HepG2 (cell line): ENCODE results near the gene REM2. TPM values are rescaled to one million over a fixed set of nuclear protein-coding genes. Genes with fewer than 3 reads are reported as not detected.

ENCODE experiments used
- ATAC-seq: fragments of 200-7000 bp; cut with Tn5 transposase; 3 replicates; pipeline ENCODE4 v1.9.1; 2020; ENCODE audit warnings: mild to moderate bottlenecking, moderate library complexity
- BruUV-seq: library from RNA; stranded (reverse); fragments of 400-500 nt; replicated peaks from 2 replicates; lab custom pipeline; 2021; lab: Mats Ljungman, UMichigan
- CTCF ChIA-PET: fragments of 300-600 bp; formaldehyde crosslinking; extraction: SDS; loops from one replicate; lab custom pipeline; 2021; ENCODE audit warnings: low total read pairs, inconsistent platforms, low intra/inter-chr PET ratio; lab: Yijun Ruan, JAX
- POLR2A ChIA-PET: fragments of 350-600 bp; sonication (Branson Sonifier 250); formaldehyde crosslinking; loops from one replicate; lab custom pipeline; 2020; ENCODE audit warnings: antibody characterized with exemption, inconsistent platforms; lab: Yijun Ruan, JAX
- DNase-seq: peaks from one replicate; pipeline ENCODE4 v3.0.0-alpha.2; 2015; ENCODE audit warnings: low spot score
- FAIRE-seq: peaks from 3 replicates; lab custom pipeline; 2011; peaks lifted over from hg19 to GRCh38; lab: Jason Lieb, UNC
- H2AFZ ChIP-seq: one replicate; pipeline ENCODE4 v1.6.1; 2011; ENCODE audit warnings: low read length, inconsistent platforms
- H3K27ac ChIP-seq: fragments of 300-600 bp; 3 replicates; pipeline ENCODE4 v1.8.0; 2011; ENCODE audit warnings: mixed run types, mild to moderate bottlenecking, mixed read lengths, low read length, inconsistent platforms; ENCODE audit not compliant: insufficient read depth; ENCODE audit errors: extremely low read length
- H3K27me3 ChIP-seq, 2 experiments: fragments of 200-600 bp in 1 of 2; 2 replicates in 1 of 2; 3 replicates in 1 of 2; pipeline versions ENCODE4 v1.6.0 to v1.8.0; 2011; ENCODE audit warnings: low read length in 2 of 2, mild to moderate bottlenecking in 2 of 2, moderate library complexity in 2 of 2, inconsistent platforms in 1 of 2; ENCODE audit not compliant: insufficient read depth in 2 of 2, control insufficient read depth in 1 of 2
- H3K36me3 ChIP-seq, 2 experiments: fragments of 200-600 bp in 1 of 2; replicated peaks in 1 of 2; 2 replicates in 1 of 2; 3 replicates in 1 of 2; pipeline versions ENCODE4 v1.5.1 to v1.8.0; 2011; ENCODE audit warnings: low read length in 2 of 2, inconsistent platforms in 1 of 2; ENCODE audit not compliant: insufficient read depth in 2 of 2, control insufficient read depth in 1 of 2
- H3K4me1 ChIP-seq: 2 replicates; pipeline ENCODE4 v1.5.1; 2012; ENCODE audit warnings: low read length, inconsistent platforms; ENCODE audit not compliant: insufficient read depth
- H3K4me2 ChIP-seq: 2 replicates; pipeline ENCODE4 v1.6.0; 2011; ENCODE audit warnings: low read depth, low read length, inconsistent platforms
- H3K4me3 ChIP-seq, 3 experiments: fragments of 200-600 bp in 1 of 3; sonication (generic), shearing (Covaris generic) in 1 of 3; replicated peaks in 1 of 3; 2 replicates each; pipeline ENCODE4 v1.5.1; 2011 to 2016; ENCODE audit warnings: low read length in 3 of 3, inconsistent platforms in 2 of 3, low read depth in 2 of 3, mild to moderate bottlenecking in 2 of 3, control low read depth in 1 of 3, mixed read lengths in 1 of 3; ENCODE audit not compliant: insufficient read depth in 1 of 3
- H3K79me2 ChIP-seq: one replicate; pipeline ENCODE4 v1.6.1; 2011; ENCODE audit warnings: low read length, inconsistent platforms; ENCODE audit not compliant: insufficient read depth
- H3K9ac ChIP-seq: 2 replicates; pipeline ENCODE4 v1.6.0; 2011; ENCODE audit warnings: mild to moderate bottlenecking, low read depth, low read length, inconsistent platforms; ENCODE audit not compliant: insufficient read depth
- H3K9me3 ChIP-seq: 2 replicates; pipeline ENCODE4 v1.5.1; 2012; ENCODE audit warnings: mild to moderate bottlenecking, low read length
- H4K20me1 ChIP-seq: 2 replicates; pipeline ENCODE4 v1.6.0; 2011; ENCODE audit warnings: inconsistent platforms, mild to moderate bottlenecking, low read length, moderate library complexity; ENCODE audit not compliant: insufficient read depth
- ARNTL ChIP-seq: sonication (generic); formaldehyde crosslinking; IDR thresholded peaks from 2 replicates; pipeline ENCODE4 v1.4.0; 2020; ENCODE audit warnings: mild to moderate bottlenecking, missing genetic modification reagents
- DNMT1 ChIP-seq: sonication (generic); formaldehyde crosslinking; IDR thresholded peaks from 2 replicates; pipeline ENCODE4 v1.5.1; 2020; ENCODE audit warnings: mild to moderate bottlenecking, missing genetic modification reagents
- FOXM1 ChIP-seq: sonication (generic); formaldehyde crosslinking; IDR thresholded peaks from 2 replicates; pipeline ENCODE4 v1.5.0; 2020; ENCODE audit warnings: missing genetic modification reagents
- ISX ChIP-seq: sonication (generic); formaldehyde crosslinking; conservative IDR thresholded peaks from 2 replicates; pipeline ENCODE4 v1.5.0; 2020; ENCODE audit warnings: missing genetic modification reagents
- KAT2B ChIP-seq: fragments of 150-350 bp; IDR thresholded peaks from 2 replicates; pipeline ENCODE4 v1.6.1; 2014; ENCODE audit warnings: low read depth, low read length, borderline replicate concordance
- POLR2G ChIP-seq: fragments of 200-400 bp; formaldehyde crosslinking; IDR thresholded peaks from 2 replicates; pipeline ENCODE4 v1.6.1; 2018; ENCODE audit warnings: mild to moderate bottlenecking, low read depth, low read length, moderate library complexity
- RBAK ChIP-seq: sonication (generic); formaldehyde crosslinking; IDR thresholded peaks from 2 replicates; pipeline ENCODE4 v1.5.1; 2020; ENCODE audit warnings: mild to moderate bottlenecking, missing genetic modification reagents
- SIN3B ChIP-seq: fragments of 150-350 bp; IDR thresholded peaks from 2 replicates; pipeline ENCODE4 v1.6.1; 2014; ENCODE audit warnings: low read length
- TBP ChIP-seq: sonication (generic); formaldehyde crosslinking; IDR thresholded peaks from 2 replicates; pipeline ENCODE4 v1.5.0; 2020; ENCODE audit warnings: missing genetic modification reagents
- ZBTB42 ChIP-seq: sonication (generic); formaldehyde crosslinking; IDR thresholded peaks from 2 replicates; pipeline ENCODE4 v1.5.0; 2020; ENCODE audit warnings: mild to moderate bottlenecking, missing genetic modification reagents
- ZBTB7A ChIP-seq: sonication (generic); formaldehyde crosslinking; IDR thresholded peaks from 2 replicates; pipeline ENCODE4 v1.8.0; 2022; ENCODE audit warnings: mild to moderate bottlenecking, missing genetic modification reagents
- ZNF234 ChIP-seq: sonication (generic); formaldehyde crosslinking; conservative IDR thresholded peaks from 2 replicates; pipeline ENCODE4 v1.5.1; 2020; ENCODE audit warnings: mild to moderate bottlenecking, missing genetic modification reagents
- ZNF605 ChIP-seq: sonication (generic); formaldehyde crosslinking; IDR thresholded peaks from 2 replicates; pipeline ENCODE4 v1.8.0; 2022; ENCODE audit warnings: mild to moderate bottlenecking, missing genetic modification reagents
- ZNF761 ChIP-seq: sonication (generic); formaldehyde crosslinking; conservative IDR thresholded peaks from 2 replicates; pipeline ENCODE4 v1.4.0; 2020; ENCODE audit warnings: mild to moderate bottlenecking, missing genetic modification reagents
- ZNF772 ChIP-seq: sonication (generic); formaldehyde crosslinking; IDR thresholded peaks from 2 replicates; pipeline ENCODE4 v1.5.0; 2020; ENCODE audit warnings: mild to moderate bottlenecking, missing genetic modification reagents
- ZNF879 ChIP-seq: sonication (generic); formaldehyde crosslinking; IDR thresholded peaks from 2 replicates; pipeline ENCODE4 v1.8.1; 2023; ENCODE audit warnings: missing genetic modification reagents
- ZSCAN29 ChIP-seq: sonication (generic); formaldehyde crosslinking; conservative IDR thresholded peaks from 2 replicates; pipeline ENCODE4 v1.4.0; 2020; ENCODE audit warnings: mild to moderate bottlenecking, missing genetic modification reagents
- WGBS: methylation state at CpG from one replicate; pipeline ENCODE4 v1.1.6; 2017; ENCODE audit warnings: low lambda C conversion rate; 5-methylcytosine and 5-hydroxymethylcytosine counted together
- in situ Hi-C: cut with HindIII; loops from 2 replicates; pipeline ENCODE4 v1.10.0; 2017; ENCODE audit warnings: low pct_unique_long_range_greater_than_20kb; ENCODE audit not compliant: extremely low pct_ligation_motif_present
- intact Hi-C: fragments of 100-400 bp; cut with micrococcal nuclease; formaldehyde crosslinking; loops from one replicate; pipeline ENCODE4 v1.10.0; 2022; ENCODE audit not compliant: unreplicated experiment
- polyA plus RNA-seq, 8 experiments: library from polyadenylated mRNA; depleted of rRNA in 3 of 8; stranded (reverse) in 7 of 8; unstranded in 1 of 8; fragments of >200 nt; fragmentation: Illumina TruSeq in 4 of 8; extraction: Trizol in 4 of 8; gene quantifications; 2 replicates each; pipeline versions ENCODE4 v1.2.1 to v1.2.3, GENCODE V29; 2011 to 2016; ENCODE audit warnings: low read depth in 4 of 8, missing spikeins in 1 of 8, mixed read lengths in 1 of 8; ENCODE audit not compliant: insufficient read depth in 1 of 8
- total RNA-seq, 5 experiments: library from RNA; depleted of rRNA; stranded (reverse); fragments of >200 nt; fragmentation: Illumina TruSeq; extraction: Trizol; gene quantifications; 2 replicates each; pipeline ENCODE4 v1.2.3, GENCODE V29; 2016; ENCODE audit warnings: low read depth in 1 of 5
- TF ChIP-seq, protein P1 (sequence below): sonication (generic); formaldehyde crosslinking; IDR thresholded peaks from 2 replicates; pipeline ENCODE4 v1.8.0; 2022; ENCODE audit warnings: mild to moderate bottlenecking, missing genetic modification reagents, borderline replicate concordance
- TF ChIP-seq, protein P2 (sequence below): sonication (generic); formaldehyde crosslinking; IDR thresholded peaks from 2 replicates; pipeline ENCODE4 v1.5.0; 2020; ENCODE audit warnings: mild to moderate bottlenecking, missing genetic modification reagents

REM2 gene
- total and polyA plus RNA-seq, 2 of the 13 experiments (the other 11 are each of a cell fraction or from before 2014, with no cell fraction given), result 0.20 TPM; not detected in 1

DNA sequence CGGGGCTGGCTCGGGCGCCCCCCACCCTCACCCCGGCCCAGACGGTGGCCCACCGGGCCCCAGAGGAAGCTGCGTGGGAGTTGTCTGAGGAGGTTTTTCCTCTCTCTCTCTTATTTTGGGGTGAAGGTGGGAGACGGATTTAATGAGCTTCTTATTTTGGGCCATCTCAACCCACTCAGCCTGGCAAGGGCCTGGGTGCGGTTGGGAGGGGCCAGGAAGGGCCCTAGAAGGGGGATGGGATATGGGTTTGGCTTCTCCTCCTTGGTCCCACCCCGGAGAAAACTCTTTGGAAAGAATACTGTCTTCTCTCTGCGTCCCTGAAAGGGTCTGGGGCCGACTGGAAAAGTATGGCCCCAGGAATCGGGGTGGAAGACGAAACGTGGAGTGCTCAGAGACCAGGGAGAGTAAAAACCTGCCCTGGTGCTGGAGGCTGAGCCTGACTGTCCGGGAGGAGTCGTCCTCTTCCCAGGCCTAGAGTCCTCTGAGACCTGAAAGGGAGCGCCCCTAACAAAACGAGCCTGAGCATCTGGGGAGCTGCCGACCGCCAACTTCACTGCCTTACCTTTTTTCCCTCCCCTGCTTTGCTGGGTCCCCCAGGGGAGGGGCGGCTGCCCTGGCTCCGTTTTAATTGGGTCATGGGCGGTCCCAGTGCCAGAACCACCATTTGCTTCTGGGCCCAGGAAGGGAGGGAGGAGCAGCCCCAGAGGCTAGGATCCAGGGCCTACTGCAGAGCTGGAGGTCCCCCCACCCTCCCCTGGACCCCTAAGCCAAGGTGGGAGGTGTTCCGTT is 45.1 kb upstream of the REM2 start:
- intact Hi-C loops, result loop anchor here (2.0 kb wide), 1 partner anchor 15 kb away; no protein-coding TSS in a partner anchor
- no peak for DNase-seq
- ATAC-seq, result peak; percentile 1
- Histone ChIP-seq H4K20me1 (no peaks in the 10 kb centered on the region), H3K36me3 (peaks cover 9 to 14% of the 10 kb centered on the region in 2 experiments), H3K4me2 (peak overlapping the region; percentile 79), H3K4me1 (peaks cover 41% of the 10 kb centered on the region), H3K27ac (no peak overlapping the region), H2AFZ (no peak overlapping the region), H3K4me3 (peak overlapping the region; percentile 55 to 71 (median 57); a peak in 4 of 6 replicates), H3K79me2 (no peaks in the 10 kb centered on the region), H3K27me3 (no peaks in the 10 kb centered on the region), H3K9me3 (no peaks in the 10 kb centered on the region), H3K9ac (peak overlapping the region; percentile 73)
- no peak for FAIRE-seq
- POLR2A ChIA-PET, result interaction anchor here (1.1 to 3.7 kb wide), 17 partner anchors 8 to 1433 kb away, joined by 3 to 27 read pairs (median 7); partner anchors contain the start of genes DAD1, LRP10, OXA1L and PRMT5
- WGBS, result 83% methylated on average over 25 of the region's 25 CpGs
- CTCF ChIA-PET, result interaction anchor here (2.4 to 2.6 kb wide), 2 partner anchors 15 to 281 kb away, joined by 10 read pairs; no protein-coding TSS in a partner anchor
- in situ Hi-C loops, result no loop called here
- BruUV-seq, result TSS peak; percentile 33
- TF ChIP-seq RBAK (CRISPR knock-in tag), result peak; percentile 16; the same call in 1 of the 2 replicates
- TF ChIP-seq ZNF605 (CRISPR knock-in tag), result 0 out of 2 replicates have a peak, but pooled peaks have one; percentile 4
- TF ChIP-seq SIN3B, result no peak
- TF ChIP-seq ZNF879 (CRISPR knock-in tag), result peak; percentile 2; the same call in 1 of the 2 replicates
- TF ChIP-seq POLR2G, result no peak
- no peak for TF ChIP-seq TBP (CRISPR knock-in tag)
- TF ChIP-seq ZSCAN29 (CRISPR knock-in tag), result no peak
- no peak for TF ChIP-seq ZNF234 (CRISPR knock-in tag)
- peak; percentile 41; the same call in 1 of the 2 replicates for TF ChIP-seq DNMT1 (CRISPR knock-in tag)
- no peak for TF ChIP-seq KAT2B
- no peak for TF ChIP-seq ZBTB7A
- peak; percentile 65; the same call in 1 of the 2 replicates for TF ChIP-seq ZNF772 (CRISPR knock-in tag)
- no peak for TF ChIP-seq ZNF761
- TF ChIP-seq, protein P1, sequence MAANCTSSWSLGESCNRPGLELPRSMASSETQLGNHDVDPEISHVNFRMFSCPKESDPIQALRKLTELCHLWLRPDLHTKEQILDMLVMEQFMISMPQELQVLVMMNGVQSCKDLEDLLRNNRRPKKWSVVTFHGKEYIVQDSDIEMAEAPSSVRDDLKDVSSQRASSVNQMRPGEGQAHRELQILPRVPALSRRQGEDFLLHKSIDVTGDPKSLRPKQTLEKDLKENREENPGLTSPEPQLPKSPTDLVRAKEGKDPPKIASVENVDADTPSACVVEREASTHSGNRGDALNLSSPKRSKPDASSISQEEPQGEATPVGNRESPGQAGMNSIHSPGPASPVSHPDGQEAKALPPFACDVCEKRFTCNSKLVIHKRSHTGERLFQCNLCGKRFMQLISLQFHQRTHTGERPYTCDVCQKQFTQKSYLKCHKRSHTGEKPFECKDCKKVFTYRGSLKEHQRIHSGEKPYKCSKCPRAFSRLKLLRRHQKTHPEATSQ, result 0 out of 2 replicates have a peak, but pooled peaks have one; percentile 30
- TF ChIP-seq FOXM1 (CRISPR knock-in tag), result no peak
- 0 out of 2 replicates have a peak, but pooled peaks have one; percentile 20 for TF ChIP-seq ISX (CRISPR knock-in tag)
- TF ChIP-seq, protein P2, sequence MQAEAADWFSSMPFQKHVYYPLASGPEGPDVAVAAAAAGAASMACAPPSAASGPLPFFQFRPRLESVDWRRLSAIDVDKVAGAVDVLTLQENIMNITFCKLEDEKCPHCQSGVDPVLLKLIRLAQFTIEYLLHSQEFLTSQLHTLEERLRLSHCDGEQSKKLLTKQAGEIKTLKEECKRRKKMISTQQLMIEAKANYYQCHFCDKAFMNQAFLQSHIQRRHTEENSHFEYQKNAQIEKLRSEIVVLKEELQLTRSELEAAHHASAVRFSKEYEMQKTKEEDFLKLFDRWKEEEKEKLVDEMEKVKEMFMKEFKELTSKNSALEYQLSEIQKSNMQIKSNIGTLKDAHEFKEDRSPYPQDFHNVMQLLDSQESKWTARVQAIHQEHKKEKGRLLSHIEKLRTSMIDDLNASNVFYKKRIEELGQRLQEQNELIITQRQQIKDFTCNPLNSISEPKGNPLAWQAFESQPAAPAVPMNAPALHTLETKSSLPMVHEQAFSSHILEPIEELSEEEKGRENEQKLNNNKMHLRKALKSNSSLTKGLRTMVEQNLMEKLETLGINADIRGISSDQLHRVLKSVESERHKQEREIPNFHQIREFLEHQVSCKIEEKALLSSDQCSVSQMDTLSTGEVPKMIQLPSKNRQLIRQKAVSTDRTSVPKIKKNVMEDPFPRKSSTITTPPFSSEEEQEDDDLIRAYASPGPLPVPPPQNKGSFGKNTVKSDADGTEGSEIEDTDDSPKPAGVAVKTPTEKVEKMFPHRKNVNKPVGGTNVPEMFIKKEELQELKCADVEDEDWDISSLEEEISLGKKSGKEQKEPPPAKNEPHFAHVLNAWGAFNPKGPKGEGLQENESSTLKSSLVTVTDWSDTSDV (CRISPR knock-in tag), result 0 out of 2 replicates have a peak, but pooled peaks have one; percentile 14
- no peak for TF ChIP-seq ARNTL (CRISPR knock-in tag)
- no peak for TF ChIP-seq ZBTB42 (CRISPR knock-in tag)
